CD4-positive, alpha-beta T cell (primary cell): Measurements from ENCODE around the gene RALY. TPM values are rescaled to one million over a fixed set of nuclear protein-coding genes. Genes with fewer than 3 reads are reported as not detected.

Source experiments
- ATAC-seq: fragments of 200-7000 bp; cut with Tn5 transposase; one replicate; pipeline ENCODE4 v1.10.0; 2022; ENCODE audit warnings: mild to moderate bottlenecking; ENCODE audit not compliant: poor library complexity
- CTCF ChIA-PET: fragments of 350-600 bp; sonication (Branson Sonifier 250); formaldehyde crosslinking; loops from one replicate; lab custom pipeline; 2021; ENCODE audit warnings: antibody characterized with exemption, inconsistent platforms; lab: Charles Lee
- POLR2A ChIA-PET: fragments of 350-600 bp; sonication (Branson Sonifier 250); formaldehyde crosslinking; loops from one replicate; lab custom pipeline; 2021; ENCODE audit warnings: antibody characterized with exemption, inconsistent platforms; lab: Charles Lee
- DNase-seq, 14 experiments: peaks; one replicate each; pipeline ENCODE4 v3.0.0-alpha.2; 2013 to 2020; ENCODE audit warnings: mixed read lengths in 2 of 14
- H3K27ac ChIP-seq, 2 donors: one replicate each; pipeline versions ENCODE4 v1.5.1 to v1.7.0; 2013; ENCODE audit warnings: low read length in 2 of 2, low read depth in 1 of 2, mild to moderate bottlenecking in 1 of 2
- H3K27me3 ChIP-seq, 2 experiments: 1 replicate in 1 of 2; 2 replicates in 1 of 2; pipeline versions ENCODE4 v1.6.1 to v1.7.0; 2013; ENCODE audit warnings: low read length in 2 of 2, control low read depth in 1 of 2, mild to moderate bottlenecking in 1 of 2, moderate library complexity in 1 of 2; ENCODE audit not compliant: insufficient read depth in 2 of 2, control insufficient read depth in 1 of 2
- H3K36me3 ChIP-seq: one replicate; pipeline ENCODE4 v1.6.1; 2013; ENCODE audit warnings: low read length, control low read depth; ENCODE audit not compliant: insufficient read depth
- H3K4me1 ChIP-seq: one replicate; pipeline ENCODE4 v1.6.1; 2013; ENCODE audit warnings: low read length, control low read depth; ENCODE audit not compliant: insufficient read depth
- H3K4me3 ChIP-seq: one replicate; pipeline ENCODE4 v1.5.1; 2013; ENCODE audit warnings: mild to moderate bottlenecking, low read length, moderate library complexity
- H3K9me3 ChIP-seq, 2 experiments: 1 replicate in 1 of 2; 2 replicates in 1 of 2; pipeline versions ENCODE4 v1.6.1 to v1.7.0; 2013; ENCODE audit warnings: low read length in 2 of 2, mild to moderate bottlenecking in 2 of 2, control low read depth in 1 of 2, moderate library complexity in 1 of 2; ENCODE audit not compliant: control insufficient read depth in 1 of 2, insufficient read depth in 1 of 2
- H3K27ac Mint-ChIP-seq: one replicate; pipeline ENCODE4 v1.8.0; 2020; ENCODE audit warnings: mixed read lengths
- H3K27me3 Mint-ChIP-seq: one replicate; pipeline ENCODE4 v1.8.0; 2021; ENCODE audit warnings: mixed read lengths
- H3K36me3 Mint-ChIP-seq: one replicate; pipeline ENCODE4 v1.8.0; 2021; ENCODE audit warnings: low read depth, mixed read lengths
- H3K4me1 Mint-ChIP-seq: one replicate; pipeline ENCODE4 v1.8.0; 2021; ENCODE audit warnings: low read depth, mixed read lengths
- H3K4me3 Mint-ChIP-seq: one replicate; pipeline ENCODE4 v1.8.0; 2020; ENCODE audit warnings: mild to moderate bottlenecking, mixed read lengths
- H3K9me3 Mint-ChIP-seq: one replicate; pipeline ENCODE4 v1.8.0; 2020; ENCODE audit warnings: mixed read lengths
- CTCF ChIP-seq: fragments of 200-600 bp; IDR thresholded peaks from one replicate; pipeline ENCODE4 v1.8.0; 2022; ENCODE audit warnings: antibody characterized with exemption, mild to moderate bottlenecking
- intact Hi-C, 2 experiments: fragments of 100-400 bp; cut with DNase I in 1 of 2; cut with micrococcal nuclease in 1 of 2; formaldehyde crosslinking; loops; one replicate each; pipeline versions ENCODE4 v1.15.1 to v1.9.0; 2023 to 2025; cut with DNase I, micrococcal nuclease
- total RNA-seq, 174 experiments: library from RNA in 2 of 174; stranded (reverse) in 2 of 174; gene quantifications; one replicate each; pipeline ENCODE4 v1.2.3 and lab custom pipeline; 2021 to 2026

The RALY gene
- total RNA-seq, 2 experiments from 2014 or later, result 112 TPM

- Histone ChIP-seq H3K27ac (no peak overlapping the region), H3K4me3 (no peak overlapping the region), H3K9me3 (no peaks in the 10 kb centered on the region), H3K27me3 (no peaks in the 10 kb centered on the region), H3K4me1 (peaks cover 23% of the 10 kb centered on the region), H3K36me3 (peaks cover 29% of the 10 kb centered on the region)
- H3K27me3 Mint-ChIP-seq, result no peaks in the 10 kb centered on the region
- peaks cover 40% of the 10 kb centered on the region for H3K36me3 Mint-ChIP-seq
- ATAC-seq (no peak), DNase-seq (no peak)
- intact Hi-C loops, result no loop called here
- ChIA-PET POLR2A (no interaction called here), CTCF (interaction anchor here (2.2 kb wide), 1 partner anchor 8 kb away, joined by 8 read pairs; no protein-coding TSS in a partner anchor)
- no peak overlapping the region for H3K4me3 Mint-ChIP-seq
- peak overlapping the region; percentile 5 for H3K27ac Mint-ChIP-seq
- TF ChIP-seq CTCF, result no peak
- peaks cover 94% of the 10 kb centered on the region for H3K4me1 Mint-ChIP-seq
- H3K9me3 Mint-ChIP-seq, result no peaks in the 10 kb centered on the region
These were observed 67.3 kb downstream of the RALY start for GRCh38 chr20:34060970-34061369.

GRCh38 chr20:34061695-34062094 is 68.0 kb downstream of the RALY start:
- POLR2A ChIA-PET, result no interaction called here
- H3K4me1 Mint-ChIP-seq, result peaks cover 87% of the 10 kb centered on the region
- no peaks in the 10 kb centered on the region for H3K27me3 Mint-ChIP-seq
- TF ChIP-seq CTCF, result no peak
- Histone ChIP-seq H3K36me3 (peaks cover 34% of the 10 kb centered on the region), H3K27me3 (no peaks in the 10 kb centered on the region), H3K4me3 (no peak overlapping the region), H3K9me3 (no peaks in the 10 kb centered on the region), H3K27ac (no peak overlapping the region), H3K4me1 (peaks cover 21% of the 10 kb centered on the region)
- CTCF ChIA-PET, result no interaction called here
- ATAC-seq (no peak), DNase-seq (no peak)
- intact Hi-C loops, result no loop called here
- H3K9me3 Mint-ChIP-seq, result no peaks in the 10 kb centered on the region
- H3K36me3 Mint-ChIP-seq, result peaks cover 44% of the 10 kb centered on the region
- H3K27ac Mint-ChIP-seq, result peak overlapping the region; percentile 5
- no peak overlapping the region for H3K4me3 Mint-ChIP-seq

DNA sequence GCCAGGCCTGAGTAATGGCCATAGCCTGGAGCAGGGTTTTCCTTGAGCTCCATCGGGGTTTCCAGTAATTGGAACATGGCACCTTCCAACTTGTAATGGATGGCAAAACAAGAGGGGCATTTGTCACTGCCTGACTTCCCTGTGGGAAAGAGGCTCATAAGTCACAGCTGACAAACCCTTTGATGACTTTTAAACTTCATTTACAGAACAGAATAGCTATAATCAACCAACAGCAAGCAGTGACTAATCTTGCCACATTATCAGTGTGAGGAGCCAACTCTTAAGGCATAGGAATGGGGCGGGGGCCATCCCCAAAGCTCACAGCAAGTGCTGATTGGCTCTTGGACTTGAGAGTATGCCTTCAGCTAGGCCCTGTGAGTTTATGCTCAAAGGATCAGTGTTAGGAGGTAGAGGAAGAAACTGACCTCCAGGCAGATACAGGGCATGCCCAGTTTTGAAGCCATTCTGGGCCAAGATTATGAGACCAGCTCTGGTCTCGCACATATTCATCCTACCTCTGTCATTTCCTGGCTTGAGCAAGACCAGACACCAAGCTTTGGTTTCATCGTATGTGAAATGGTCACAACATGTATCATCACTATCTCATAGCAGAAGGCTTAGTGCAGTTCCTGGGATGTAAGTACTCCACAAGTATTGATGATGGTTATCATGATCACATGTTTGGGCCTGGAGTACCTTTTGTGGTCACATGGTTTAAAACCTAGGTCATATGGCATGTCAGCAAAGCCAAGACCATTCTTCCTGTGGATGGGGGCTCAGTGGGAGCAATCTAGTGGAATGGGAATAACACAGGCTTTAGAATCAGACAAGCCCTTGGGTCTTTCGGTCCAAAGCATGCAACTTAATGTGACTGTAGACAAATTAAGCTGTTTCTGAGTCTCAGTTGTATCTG is 69.1 kb downstream of the RALY start:
- Histone ChIP-seq H3K4me3 (no peak overlapping the region), H3K36me3 (peaks cover 39% of the 10 kb centered on the region), H3K9me3 (no peaks in the 10 kb centered on the region), H3K27me3 (no peaks in the 10 kb centered on the region), H3K27ac (no peak overlapping the region), H3K4me1 (peaks cover 19% of the 10 kb centered on the region)
- H3K9me3 Mint-ChIP-seq, result no peaks in the 10 kb centered on the region
- peak overlapping the region; percentile 78 for H3K27ac Mint-ChIP-seq
- intact Hi-C loops, result no loop called here
- ChIA-PET POLR2A (no interaction called here), CTCF (no interaction called here)
- ATAC-seq (no peak), DNase-seq (no peak)
- H3K4me3 Mint-ChIP-seq, result no peak overlapping the region
- TF ChIP-seq CTCF, result no peak
- peaks cover 81% of the 10 kb centered on the region for H3K4me1 Mint-ChIP-seq
- peaks cover 46% of the 10 kb centered on the region for H3K36me3 Mint-ChIP-seq
- no peaks in the 10 kb centered on the region for H3K27me3 Mint-ChIP-seq
